ENCODE data around the gene PDE4D. TPM values are rescaled to one million over a fixed set of nuclear protein-coding genes. Genes with fewer than 3 reads are reported as not detected.
A peak's percentile ranks its signal among the peaks of the same experiment; 100 is the strongest.

PDE4D gene
- total and polyA plus RNA-seq, 2 experiments from 2014 or later: 4.3 to 9.7 TPM

- Histone ChIP-seq H3K4me3 (no peak overlapping the region), H3K4me1 (ENCODE audit: insufficient read depth) (no peaks in the 10 kb centered on the region), H3K9me3 (ENCODE audit: low read depth) (no peaks in the 10 kb centered on the region), H3K9ac (no peak overlapping the region), H3F3A (ENCODE audit: insufficient read depth) (no peaks in the 10 kb centered on the region), H3K79me2 (ENCODE audit: insufficient read depth) (no peaks in the 10 kb centered on the region), H4K20me1 (ENCODE audit: insufficient read depth) (no peaks in the 10 kb centered on the region), H3K36me3 (ENCODE audit: low read depth) (no peaks in the 10 kb centered on the region), H3K27ac (no peak overlapping the region), H2AFZ (no peak overlapping the region), H3K27me3 (replicated peaks; ENCODE audit: insufficient read depth) (no peaks in the 10 kb centered on the region), H3K4me2 (ENCODE audit: unreplicated experiment) (no peak overlapping the region), H3K9me2 (ENCODE audit: insufficient read depth) (no peaks in the 10 kb centered on the region)
- TF ChIP-seq EZH2phosphoT487 (IDR thresholded peaks at IDR 0.05; ENCODE audit: insufficient read depth, low read depth): no peak
- no peak for TF ChIP-seq EZH2 (IDR thresholded peaks at IDR 0.05; ENCODE audit: insufficient read depth, poor library complexity, severe bottlenecking)
- in situ Hi-C loops (cut with MboI): no loop called here
- no peak for DNase-seq
- WGBS, 2 experiments (ENCODE audit: low coverage in 1 of 2, low lambda C conversion rate in 2 of 2, missing lambda C conversion rate in 2 of 2): 50 to 57% methylated on average over 2 of the region's 2 CpGs
These were observed 365.2 kb downstream of the PDE4D start for GRCh38 chr5:59528202-59528862.

DNA sequence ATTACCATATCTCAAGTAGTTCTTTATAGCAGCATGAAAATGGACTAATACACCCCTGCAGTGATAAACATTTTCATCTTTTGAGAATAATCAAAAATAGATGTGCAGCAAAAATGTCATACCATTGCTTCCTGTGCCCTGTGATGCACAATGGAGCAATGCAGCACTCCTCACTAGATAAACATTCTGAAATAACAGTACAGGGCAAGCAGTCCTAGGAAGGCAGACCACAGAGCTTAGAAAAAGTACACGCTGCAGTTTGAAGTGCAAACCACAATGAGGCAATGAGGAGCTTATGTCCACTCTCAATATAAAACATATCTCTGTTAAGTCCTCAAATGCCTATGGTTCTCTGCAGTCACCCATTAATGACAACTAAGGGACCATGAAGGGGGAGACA lies 367.6 kb downstream of the PDE4D start:
- H3K79me2 ChIP-seq (ENCODE audit: insufficient read depth): no peaks in the 10 kb centered on the region
- H2AFZ ChIP-seq: no peak overlapping the region
- H3K9me3 ChIP-seq (ENCODE audit: low read depth): no peaks in the 10 kb centered on the region
- no peaks in the 10 kb centered on the region for H4K20me1 ChIP-seq (ENCODE audit: insufficient read depth)
- H3K9me2 ChIP-seq (ENCODE audit: insufficient read depth): no peaks in the 10 kb centered on the region
- H3K27ac ChIP-seq: no peak overlapping the region
- WGBS, 2 experiments (ENCODE audit: low coverage in 1 of 2, low lambda C conversion rate in 2 of 2, missing lambda C conversion rate in 2 of 2): 74 to 75% methylated on average over 1 of the region's 1 CpG
- in situ Hi-C loops (cut with MboI): no loop called here
- DNase-seq: peak; percentile 56
- H3K36me3 ChIP-seq (ENCODE audit: low read depth): no peaks in the 10 kb centered on the region
- H3K27me3 ChIP-seq (replicated peaks; ENCODE audit: insufficient read depth): no peaks in the 10 kb centered on the region
- no peak overlapping the region for H3K4me2 ChIP-seq (ENCODE audit: unreplicated experiment)
- TF ChIP-seq EZH2phosphoT487 (IDR thresholded peaks at IDR 0.05; ENCODE audit: insufficient read depth, low read depth): no peak
- no peak overlapping the region for H3K4me3 ChIP-seq
- no peak overlapping the region for H3K9ac ChIP-seq
- H3K4me1 ChIP-seq (ENCODE audit: insufficient read depth): peaks cover 12% of the 10 kb centered on the region
- no peaks in the 10 kb centered on the region for H3F3A ChIP-seq (ENCODE audit: insufficient read depth)

DNA sequence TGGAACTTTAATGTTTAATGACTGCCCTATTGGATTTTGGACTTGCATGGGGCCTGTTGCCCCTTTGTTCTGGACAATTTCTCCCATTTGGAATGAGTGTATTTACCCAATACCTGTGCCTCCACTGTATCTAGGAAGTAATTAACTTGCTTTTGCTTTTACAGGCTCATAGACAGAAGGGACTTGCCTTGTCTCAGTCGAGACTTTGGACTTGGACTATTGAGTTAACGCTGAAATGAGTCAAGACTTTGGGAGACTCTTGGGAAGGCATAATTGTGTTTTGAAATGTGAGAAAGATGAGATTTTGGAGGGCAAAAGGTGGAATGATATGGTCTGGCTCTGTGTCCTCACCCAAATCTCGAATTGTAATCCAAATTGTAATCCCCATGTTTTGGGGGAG lies 368.2 kb downstream of the PDE4D start:
- no peak for DNase-seq
- Histone ChIP-seq H4K20me1 (ENCODE audit: insufficient read depth) (no peaks in the 10 kb centered on the region), H3K9me2 (ENCODE audit: insufficient read depth) (no peaks in the 10 kb centered on the region), H3K79me2 (ENCODE audit: insufficient read depth) (no peaks in the 10 kb centered on the region), H3K9me3 (ENCODE audit: low read depth) (no peaks in the 10 kb centered on the region), H3K36me3 (ENCODE audit: low read depth) (no peaks in the 10 kb centered on the region), H3K27ac (no peak overlapping the region), H3K9ac (no peak overlapping the region), H3K4me1 (ENCODE audit: insufficient read depth) (peaks cover 12% of the 10 kb centered on the region), H3F3A (ENCODE audit: insufficient read depth) (no peaks in the 10 kb centered on the region), H3K4me2 (ENCODE audit: unreplicated experiment) (no peak overlapping the region), H3K4me3 (no peak overlapping the region), H2AFZ (no peak overlapping the region), H3K27me3 (replicated peaks; ENCODE audit: insufficient read depth) (no peaks in the 10 kb centered on the region)
- in situ Hi-C loops (cut with MboI): no loop called here
- TF ChIP-seq EZH2phosphoT487 (IDR thresholded peaks at IDR 0.05; ENCODE audit: insufficient read depth, low read depth): no peak
- TF ChIP-seq EZH2 (IDR thresholded peaks at IDR 0.05; ENCODE audit: insufficient read depth, poor library complexity, severe bottlenecking): no peak
- 75 to 80% methylated on average over 3 of the region's 3 CpGs for WGBS, 2 experiments (ENCODE audit: low coverage in 1 of 2, low lambda C conversion rate in 2 of 2, missing lambda C conversion rate in 2 of 2)

DNA sequence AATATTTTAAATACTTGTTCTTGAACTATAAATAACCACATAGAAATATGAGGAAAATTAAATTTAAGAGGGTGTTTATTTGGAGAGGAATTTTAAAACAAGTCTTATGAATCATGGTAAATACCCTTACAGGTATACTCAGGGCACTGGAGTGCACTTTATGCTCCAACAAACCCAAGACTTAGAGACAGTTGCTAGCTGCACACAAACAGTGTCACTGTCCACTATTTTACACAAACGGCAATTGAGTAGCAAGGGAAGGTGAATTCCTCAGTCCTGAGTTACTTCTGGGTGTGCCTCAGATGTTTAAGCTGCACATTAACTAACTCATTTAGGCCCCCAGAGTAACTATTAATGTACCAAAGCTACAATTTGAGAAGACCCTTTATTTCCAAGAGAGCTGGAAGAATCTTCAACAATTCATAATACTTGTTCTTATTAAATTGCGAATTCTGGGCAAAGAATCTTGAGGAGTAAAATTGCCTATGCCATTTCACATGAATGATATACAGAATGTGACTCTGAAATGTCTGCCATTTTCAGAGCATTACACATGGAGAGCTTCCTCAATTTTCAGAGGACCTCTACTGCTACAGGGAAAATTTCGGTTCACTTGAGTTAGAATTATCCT lies 371.2 kb downstream of the PDE4D start:
- H3K27ac ChIP-seq: no peak overlapping the region
- no peak overlapping the region for H3K4me2 ChIP-seq (ENCODE audit: unreplicated experiment)
- no peak overlapping the region for H2AFZ ChIP-seq
- H3K4me3 ChIP-seq: no peak overlapping the region
- H3K36me3 ChIP-seq (ENCODE audit: low read depth): no peaks in the 10 kb centered on the region
- no peaks in the 10 kb centered on the region for H3K9me3 ChIP-seq (ENCODE audit: low read depth)
- in situ Hi-C loops (cut with MboI): no loop called here
- DNase-seq: peak; percentile 14
- H3F3A ChIP-seq (ENCODE audit: insufficient read depth): 0 out of 2 replicates have a peak, but pooled peaks cover 9% of the 10 kb centered on the region
- H3K9ac ChIP-seq: no peak overlapping the region
- TF ChIP-seq EZH2phosphoT487 (IDR thresholded peaks at IDR 0.05; ENCODE audit: insufficient read depth, low read depth): no peak
- TF ChIP-seq EZH2 (IDR thresholded peaks at IDR 0.05; ENCODE audit: insufficient read depth, poor library complexity, severe bottlenecking): no peak
- no peaks in the 10 kb centered on the region for H3K79me2 ChIP-seq (ENCODE audit: insufficient read depth)
- peaks cover 27% of the 10 kb centered on the region for H3K4me1 ChIP-seq (ENCODE audit: insufficient read depth)
- H4K20me1 ChIP-seq (ENCODE audit: insufficient read depth): no peaks in the 10 kb centered on the region
- H3K27me3 ChIP-seq (replicated peaks; ENCODE audit: insufficient read depth): no peaks in the 10 kb centered on the region
- 61% methylated on average over 3 of the region's 3 CpGs for WGBS, 2 experiments (ENCODE audit: low coverage in 1 of 2, low lambda C conversion rate in 2 of 2, missing lambda C conversion rate in 2 of 2)
- H3K9me2 ChIP-seq (ENCODE audit: insufficient read depth): no peaks in the 10 kb centered on the region

Measured in GM23248 (cell line).